WTC11 (cell line): Measurements from ENCODE around the gene ZNF532. TPM values are rescaled to one million over a fixed set of nuclear protein-coding genes. Genes with fewer than 3 reads are reported as not detected.
A peak's percentile ranks its signal among the peaks of the same experiment; 100 is the strongest.

ENCODE experiments used
- ATAC-seq: fragments of 200-7000 bp; cut with Tn5 transposase; 2 replicates; pipeline ENCODE4 v1.10.0; 2021; ENCODE audit warnings: mild to moderate bottlenecking, moderate library complexity
- CTCF ChIA-PET: fragments of 300-600 bp; sonication (Branson Sonifier 250); formaldehyde crosslinking; loops from one replicate; lab custom pipeline; 2021; ENCODE audit warnings: antibody characterized with exemption; lab: Charles Lee
- POLR2A ChIA-PET: fragments of 350-600 bp; sonication (Branson Sonifier 250); formaldehyde crosslinking; loops from one replicate; lab custom pipeline; 2021; ENCODE audit warnings: antibody characterized with exemption; lab: Charles Lee
- DNase-seq: peaks from one replicate; pipeline ENCODE4 v3.0.0; 2021; ENCODE audit warnings: low spot score
- H3K27ac Mint-ChIP-seq: 2 replicates; pipeline ENCODE4 v1.8.0; 2021; ENCODE audit warnings: mixed read lengths
- H3K27me3 Mint-ChIP-seq: 2 replicates; pipeline ENCODE4 v1.8.0; 2021; ENCODE audit warnings: low read depth, mild to moderate bottlenecking, moderate library complexity, mixed read lengths
- H3K36me3 Mint-ChIP-seq: 2 replicates; pipeline ENCODE4 v1.8.0; 2021; ENCODE audit warnings: mixed read lengths
- H3K4me1 Mint-ChIP-seq: 2 replicates; pipeline ENCODE4 v1.8.0; 2022; ENCODE audit warnings: mixed read lengths
- H3K4me3 Mint-ChIP-seq: 2 replicates; pipeline ENCODE4 v1.8.0; 2021; ENCODE audit warnings: mild to moderate bottlenecking, moderate library complexity, mixed read lengths
- H3K9me3 Mint-ChIP-seq: 2 replicates; pipeline ENCODE4 v1.8.0; 2021; ENCODE audit warnings: mixed read lengths
- CREM ChIP-seq: sonication (generic); formaldehyde crosslinking; IDR thresholded peaks from 2 replicates; pipeline ENCODE4 v1.8.1; 2022; ENCODE audit warnings: mild to moderate bottlenecking, missing genetic modification reagents, moderate library complexity
- ELF4 ChIP-seq: sonication (generic); formaldehyde crosslinking; IDR thresholded peaks from 2 replicates; pipeline ENCODE4 v1.8.1; 2022; ENCODE audit warnings: low read depth, mild to moderate bottlenecking, moderate library complexity, missing genetic modification reagents
- ETV6 ChIP-seq: sonication (generic); formaldehyde crosslinking; IDR thresholded peaks from 2 replicates; pipeline ENCODE4 v1.8.1; 2022; ENCODE audit warnings: mild to moderate bottlenecking, missing genetic modification reagents
- FOXK1 ChIP-seq: sonication (generic); formaldehyde crosslinking; IDR thresholded peaks from 2 replicates; pipeline ENCODE4 v1.8.0; 2022; ENCODE audit warnings: mild to moderate bottlenecking, moderate library complexity, missing genetic modification reagents
- GABPB1 ChIP-seq: sonication (generic); formaldehyde crosslinking; IDR thresholded peaks from 2 replicates; pipeline ENCODE4 v1.8.1; 2023; ENCODE audit warnings: mild to moderate bottlenecking, missing genetic modification reagents
- JAZF1 ChIP-seq: fragments of 250-450 bp; sonication (Bioruptor Pico); IDR thresholded peaks from 2 replicates; pipeline ENCODE4 v1.9.0; 2021; ENCODE audit warnings: moderate library complexity, mild to moderate bottlenecking, inconsistent platforms
- JUN ChIP-seq: sonication (generic); formaldehyde crosslinking; IDR thresholded peaks from 2 replicates; pipeline ENCODE4 v1.8.0; 2023; ENCODE audit warnings: mild to moderate bottlenecking, missing genetic modification reagents
- KAT7 ChIP-seq: sonication (generic); formaldehyde crosslinking; IDR thresholded peaks from 2 replicates; pipeline ENCODE4 v1.8.1; 2023; ENCODE audit warnings: missing genetic modification reagents, mild to moderate bottlenecking, borderline replicate concordance
- NFATC4 ChIP-seq: fragments of 250-450 bp; sonication (Bioruptor Pico); IDR thresholded peaks from 2 replicates; pipeline ENCODE4 v1.9.0; 2021; ENCODE audit warnings: mild to moderate bottlenecking
- NR1H2 ChIP-seq: sonication (generic); formaldehyde crosslinking; IDR thresholded peaks from 2 replicates; pipeline ENCODE4 v1.9.0; 2021; ENCODE audit warnings: mild to moderate bottlenecking, moderate library complexity, missing genetic modification reagents
- NR2C2 ChIP-seq: sonication (generic); formaldehyde crosslinking; IDR thresholded peaks from 2 replicates; pipeline ENCODE4 v1.8.0; 2022; ENCODE audit warnings: mild to moderate bottlenecking, missing genetic modification reagents
- RELA ChIP-seq: sonication (generic); formaldehyde crosslinking; IDR thresholded peaks from 2 replicates; pipeline ENCODE4 v1.8.1; 2022; ENCODE audit warnings: missing genetic modification reagents, mild to moderate bottlenecking, borderline replicate concordance
- SMAD3 ChIP-seq: sonication (generic); formaldehyde crosslinking; IDR thresholded peaks from 2 replicates; pipeline ENCODE4 v1.8.0; 2022; ENCODE audit warnings: missing genetic modification reagents, mild to moderate bottlenecking, borderline replicate concordance
- SMAD4 ChIP-seq: sonication (generic); formaldehyde crosslinking; IDR thresholded peaks from 2 replicates; pipeline ENCODE4 v1.8.0; 2022; ENCODE audit warnings: mild to moderate bottlenecking, missing genetic modification reagents
- SOX15 ChIP-seq: fragments of 250-450 bp; sonication (Bioruptor Pico); IDR thresholded peaks from 2 replicates; pipeline ENCODE4 v1.9.0; 2021; ENCODE audit warnings: mild to moderate bottlenecking
- SP1 ChIP-seq: sonication (generic); formaldehyde crosslinking; conservative IDR thresholded peaks from 2 replicates; pipeline ENCODE4 v1.8.1; 2022; ENCODE audit warnings: missing genetic modification reagents
- TEAD4 ChIP-seq: sonication (generic); formaldehyde crosslinking; IDR thresholded peaks from 2 replicates; pipeline ENCODE4 v1.8.0; 2022; ENCODE audit warnings: mild to moderate bottlenecking, missing genetic modification reagents
- TP53 ChIP-seq: sonication (generic); formaldehyde crosslinking; IDR thresholded peaks from 2 replicates; pipeline ENCODE4 v1.8.1; 2023; ENCODE audit warnings: mild to moderate bottlenecking, missing genetic modification reagents
- ZBTB21 ChIP-seq: sonication (generic); formaldehyde crosslinking; IDR thresholded peaks from 2 replicates; pipeline ENCODE4 v1.8.1; 2023; ENCODE audit warnings: mild to moderate bottlenecking, missing genetic modification reagents, borderline replicate concordance
- ZNF219 ChIP-seq: sonication (generic); formaldehyde crosslinking; IDR thresholded peaks from 2 replicates; pipeline ENCODE4 v1.8.0; 2023; ENCODE audit warnings: missing genetic modification reagents, mild to moderate bottlenecking, borderline replicate concordance
- ZNF396 ChIP-seq: fragments of 250-450 bp; sonication (Bioruptor Pico); IDR thresholded peaks from 2 replicates; pipeline ENCODE4 v1.8.0; 2021; ENCODE audit warnings: mild to moderate bottlenecking, moderate library complexity, borderline replicate concordance
- ZNF416 ChIP-seq: fragments of 250-450 bp; sonication (Bioruptor Pico); IDR thresholded peaks from 2 replicates; pipeline ENCODE4 v1.9.0; 2021; ENCODE audit warnings: mild to moderate bottlenecking, inconsistent platforms
- total RNA-seq: library from RNA; stranded (reverse); gene quantifications from 3 replicates; pipeline ENCODE4 v1.2.3, GENCODE V29; 2021
- TF ChIP-seq, protein P1 (sequence below): sonication (generic); formaldehyde crosslinking; IDR thresholded peaks from 2 replicates; pipeline ENCODE4 v1.8.0; 2023; ENCODE audit warnings: mild to moderate bottlenecking, missing genetic modification reagents
- TF ChIP-seq, protein P2 (sequence below): sonication (generic); formaldehyde crosslinking; IDR thresholded peaks from 2 replicates; pipeline ENCODE4 v1.8.1; 2023; ENCODE audit warnings: mild to moderate bottlenecking, missing genetic modification reagents, moderate library complexity
- TF ChIP-seq, protein P3 (sequence below): sonication (generic); formaldehyde crosslinking; IDR thresholded peaks from 2 replicates; pipeline ENCODE4 v1.8.0; 2022; ENCODE audit warnings: missing genetic modification reagents
- TF ChIP-seq, protein P4 (sequence below): sonication (generic); formaldehyde crosslinking; IDR thresholded peaks from 2 replicates; pipeline ENCODE4 v1.8.0; 2022; ENCODE audit warnings: mild to moderate bottlenecking, missing genetic modification reagents
- TF ChIP-seq, protein P5 (sequence below): fragments of 250-450 bp; sonication (Bioruptor Pico); IDR thresholded peaks from 2 replicates; pipeline ENCODE4 v1.8.0; 2021; ENCODE audit warnings: mild to moderate bottlenecking
- TF ChIP-seq, protein P6 (sequence below): sonication (generic); formaldehyde crosslinking; IDR thresholded peaks from 2 replicates; pipeline ENCODE4 v1.8.0; 2022; ENCODE audit warnings: mild to moderate bottlenecking, missing genetic modification reagents

The ZNF532 gene
- total RNA-seq, 1 experiment from 2014 or later, result 171 TPM

DNA sequence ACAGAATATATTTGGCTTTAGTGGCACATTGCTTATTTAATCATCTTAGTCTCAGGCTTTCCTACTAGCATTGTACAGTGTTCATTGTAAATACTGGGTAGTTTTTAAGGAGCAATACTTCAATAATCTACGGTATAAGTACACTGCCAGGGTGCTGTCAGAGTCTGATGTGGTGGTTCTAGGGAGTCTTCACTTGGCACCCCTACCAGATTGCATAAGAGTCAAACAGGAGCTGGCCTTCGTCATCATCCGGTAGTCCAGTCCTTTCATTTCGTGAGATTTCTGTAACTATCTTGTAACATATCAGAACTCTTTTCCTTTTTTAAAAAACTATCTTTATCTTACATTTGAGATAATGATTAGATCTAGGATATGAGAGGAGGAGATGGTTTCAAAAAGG lies 91.1 kb downstream of the ZNF532 start (continued):
- TF ChIP-seq, protein P1, sequence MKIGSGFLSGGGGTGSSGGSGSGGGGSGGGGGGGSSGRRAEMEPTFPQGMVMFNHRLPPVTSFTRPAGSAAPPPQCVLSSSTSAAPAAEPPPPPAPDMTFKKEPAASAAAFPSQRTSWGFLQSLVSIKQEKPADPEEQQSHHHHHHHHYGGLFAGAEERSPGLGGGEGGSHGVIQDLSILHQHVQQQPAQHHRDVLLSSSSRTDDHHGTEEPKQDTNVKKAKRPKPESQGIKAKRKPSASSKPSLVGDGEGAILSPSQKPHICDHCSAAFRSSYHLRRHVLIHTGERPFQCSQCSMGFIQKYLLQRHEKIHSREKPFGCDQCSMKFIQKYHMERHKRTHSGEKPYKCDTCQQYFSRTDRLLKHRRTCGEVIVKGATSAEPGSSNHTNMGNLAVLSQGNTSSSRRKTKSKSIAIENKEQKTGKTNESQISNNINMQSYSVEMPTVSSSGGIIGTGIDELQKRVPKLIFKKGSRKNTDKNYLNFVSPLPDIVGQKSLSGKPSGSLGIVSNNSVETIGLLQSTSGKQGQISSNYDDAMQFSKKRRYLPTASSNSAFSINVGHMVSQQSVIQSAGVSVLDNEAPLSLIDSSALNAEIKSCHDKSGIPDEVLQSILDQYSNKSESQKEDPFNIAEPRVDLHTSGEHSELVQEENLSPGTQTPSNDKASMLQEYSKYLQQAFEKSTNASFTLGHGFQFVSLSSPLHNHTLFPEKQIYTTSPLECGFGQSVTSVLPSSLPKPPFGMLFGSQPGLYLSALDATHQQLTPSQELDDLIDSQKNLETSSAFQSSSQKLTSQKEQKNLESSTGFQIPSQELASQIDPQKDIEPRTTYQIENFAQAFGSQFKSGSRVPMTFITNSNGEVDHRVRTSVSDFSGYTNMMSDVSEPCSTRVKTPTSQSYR, result no peak

DNA sequence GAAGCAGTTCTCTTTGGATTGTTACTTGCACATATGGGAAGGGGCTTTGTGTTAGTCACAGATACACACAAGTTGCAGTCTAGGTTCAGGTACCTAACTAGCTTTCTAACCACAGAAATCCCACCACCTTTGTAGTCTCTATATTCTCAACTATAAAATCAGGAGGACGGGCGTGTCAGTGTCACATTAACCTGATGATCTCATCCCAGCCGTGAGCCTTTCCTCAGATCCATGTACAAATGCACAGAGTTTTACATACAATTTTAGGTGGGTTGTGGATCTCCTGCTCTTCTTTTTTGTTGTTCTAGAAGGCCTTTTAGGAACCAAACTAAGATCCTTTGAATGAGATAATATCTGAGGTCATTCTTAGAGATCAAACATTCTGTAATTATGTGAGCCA lies 94.0 kb downstream of the ZNF532 start:
- ATAC-seq (no peak), DNase-seq (no peak)
- TF ChIP-seq SP1, result no peak
- no peak for TF ChIP-seq FOXK1 (CRISPR knock-in tag)
- TF ChIP-seq ZNF416 (CRISPR knock-in tag), result no peak
- no peak for TF ChIP-seq SOX15 (CRISPR knock-in tag)
- TF ChIP-seq KAT7, result no peak
- TF ChIP-seq NFATC4 (CRISPR knock-in tag), result no peak
- no peak for TF ChIP-seq CREM (CRISPR knock-in tag)
- no peak for TF ChIP-seq ETV6 (CRISPR knock-in tag)
- TF ChIP-seq ZBTB21 (CRISPR knock-in tag), result no peak
- TF ChIP-seq, protein P2, sequence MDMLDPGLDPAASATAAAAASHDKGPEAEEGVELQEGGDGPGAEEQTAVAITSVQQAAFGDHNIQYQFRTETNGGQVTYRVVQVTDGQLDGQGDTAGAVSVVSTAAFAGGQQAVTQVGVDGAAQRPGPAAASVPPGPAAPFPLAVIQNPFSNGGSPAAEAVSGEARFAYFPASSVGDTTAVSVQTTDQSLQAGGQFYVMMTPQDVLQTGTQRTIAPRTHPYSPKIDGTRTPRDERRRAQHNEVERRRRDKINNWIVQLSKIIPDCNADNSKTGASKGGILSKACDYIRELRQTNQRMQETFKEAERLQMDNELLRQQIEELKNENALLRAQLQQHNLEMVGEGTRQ (CRISPR knock-in tag), result no peak
- TF ChIP-seq JAZF1 (CRISPR knock-in tag), result no peak
- TF ChIP-seq, protein P3, sequence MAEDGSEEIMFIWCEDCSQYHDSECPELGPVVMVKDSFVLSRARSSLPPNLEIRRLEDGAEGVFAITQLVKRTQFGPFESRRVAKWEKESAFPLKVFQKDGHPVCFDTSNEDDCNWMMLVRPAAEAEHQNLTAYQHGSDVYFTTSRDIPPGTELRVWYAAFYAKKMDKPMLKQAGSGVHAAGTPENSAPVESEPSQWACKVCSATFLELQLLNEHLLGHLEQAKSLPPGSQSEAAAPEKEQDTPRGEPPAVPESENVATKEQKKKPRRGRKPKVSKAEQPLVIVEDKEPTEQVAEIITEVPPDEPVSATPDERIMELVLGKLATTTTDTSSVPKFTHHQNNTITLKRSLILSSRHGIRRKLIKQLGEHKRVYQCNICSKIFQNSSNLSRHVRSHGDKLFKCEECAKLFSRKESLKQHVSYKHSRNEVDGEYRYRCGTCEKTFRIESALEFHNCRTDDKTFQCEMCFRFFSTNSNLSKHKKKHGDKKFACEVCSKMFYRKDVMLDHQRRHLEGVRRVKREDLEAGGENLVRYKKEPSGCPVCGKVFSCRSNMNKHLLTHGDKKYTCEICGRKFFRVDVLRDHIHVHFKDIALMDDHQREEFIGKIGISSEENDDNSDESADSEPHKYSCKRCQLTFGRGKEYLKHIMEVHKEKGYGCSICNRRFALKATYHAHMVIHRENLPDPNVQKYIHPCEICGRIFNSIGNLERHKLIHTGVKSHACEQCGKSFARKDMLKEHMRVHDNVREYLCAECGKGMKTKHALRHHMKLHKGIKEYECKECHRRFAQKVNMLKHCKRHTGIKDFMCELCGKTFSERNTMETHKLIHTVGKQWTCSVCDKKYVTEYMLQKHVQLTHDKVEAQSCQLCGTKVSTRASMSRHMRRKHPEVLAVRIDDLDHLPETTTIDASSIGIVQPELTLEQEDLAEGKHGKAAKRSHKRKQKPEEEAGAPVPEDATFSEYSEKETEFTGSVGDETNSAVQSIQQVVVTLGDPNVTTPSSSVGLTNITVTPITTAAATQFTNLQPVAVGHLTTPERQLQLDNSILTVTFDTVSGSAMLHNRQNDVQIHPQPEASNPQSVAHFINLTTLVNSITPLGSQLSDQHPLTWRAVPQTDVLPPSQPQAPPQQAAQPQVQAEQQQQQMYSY (CRISPR knock-in tag), result no peak
- no peak for TF ChIP-seq SMAD3 (CRISPR knock-in tag)
- no peak for TF ChIP-seq TEAD4
- no peak for TF ChIP-seq JUN
- TF ChIP-seq RELA, result no peak
- no peak for TF ChIP-seq ZNF219 (CRISPR knock-in tag)
- TF ChIP-seq SMAD4 (CRISPR knock-in tag), result no peak
- no peaks in the 10 kb centered on the region for H3K9me3 Mint-ChIP-seq
- CTCF ChIA-PET, result no interaction called here
- peaks cover 69% of the 10 kb centered on the region for H3K36me3 Mint-ChIP-seq
- POLR2A ChIA-PET, result no interaction called here
- H3K27ac Mint-ChIP-seq, result peak overlapping the region; percentile 58
- H3K4me3 Mint-ChIP-seq, result no peak overlapping the region
- H3K27me3 Mint-ChIP-seq, result no peaks in the 10 kb centered on the region
- peaks cover 8% of the 10 kb centered on the region; the same call in 1 of the 2 replicates for H3K4me1 Mint-ChIP-seq

DNA sequence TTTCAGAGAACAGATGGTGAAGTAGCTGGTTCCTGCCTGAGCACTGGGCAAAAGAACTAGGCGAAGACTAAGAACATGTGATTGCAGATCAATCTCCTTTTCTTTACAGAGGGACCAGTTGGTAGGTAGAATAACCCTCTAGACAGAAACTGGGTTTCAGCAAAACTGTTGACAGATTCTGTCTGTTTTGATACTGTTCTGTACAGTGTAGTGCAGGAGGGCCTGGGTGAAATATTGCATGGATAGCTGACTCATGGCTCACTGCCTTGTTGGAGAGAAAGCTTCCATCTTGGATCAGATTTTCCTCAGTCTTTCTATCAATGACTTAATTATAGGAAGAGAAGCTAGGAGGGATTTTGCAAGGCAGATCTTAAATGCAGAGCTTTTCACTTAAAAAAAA lies 95.8 kb downstream of the ZNF532 start:
- Mint-ChIP-seq H3K9me3 (no peaks in the 10 kb centered on the region), H3K4me3 (no peak overlapping the region), H3K27ac (peak overlapping the region; percentile 89; the same call in 1 of the 2 replicates), H3K36me3 (peaks cover 59% of the 10 kb centered on the region), H3K27me3 (no peaks in the 10 kb centered on the region), H3K4me1 (peaks cover 10% of the 10 kb centered on the region; the same call in 1 of the 2 replicates)
- ChIA-PET CTCF (no interaction called here), POLR2A (no interaction called here)
- ATAC-seq (no peak), DNase-seq (no peak)
- TF ChIP-seq ELF4 (no peak), TP53 (CRISPR knock-in tag) (no peak), NR1H2 (CRISPR knock-in tag) (no peak), ZNF396 (no peak), NR2C2 (CRISPR knock-in tag) (no peak), GABPB1 (no peak)
- TF ChIP-seq, protein P4, sequence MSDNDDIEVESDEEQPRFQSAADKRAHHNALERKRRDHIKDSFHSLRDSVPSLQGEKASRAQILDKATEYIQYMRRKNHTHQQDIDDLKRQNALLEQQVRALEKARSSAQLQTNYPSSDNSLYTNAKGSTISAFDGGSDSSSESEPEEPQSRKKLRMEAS (CRISPR knock-in tag), result no peak
- TF ChIP-seq, protein P5, sequence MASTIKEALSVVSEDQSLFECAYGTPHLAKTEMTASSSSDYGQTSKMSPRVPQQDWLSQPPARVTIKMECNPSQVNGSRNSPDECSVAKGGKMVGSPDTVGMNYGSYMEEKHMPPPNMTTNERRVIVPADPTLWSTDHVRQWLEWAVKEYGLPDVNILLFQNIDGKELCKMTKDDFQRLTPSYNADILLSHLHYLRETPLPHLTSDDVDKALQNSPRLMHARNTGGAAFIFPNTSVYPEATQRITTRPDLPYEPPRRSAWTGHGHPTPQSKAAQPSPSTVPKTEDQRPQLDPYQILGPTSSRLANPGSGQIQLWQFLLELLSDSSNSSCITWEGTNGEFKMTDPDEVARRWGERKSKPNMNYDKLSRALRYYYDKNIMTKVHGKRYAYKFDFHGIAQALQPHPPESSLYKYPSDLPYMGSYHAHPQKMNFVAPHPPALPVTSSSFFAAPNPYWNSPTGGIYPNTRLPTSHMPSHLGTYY (CRISPR knock-in tag), result no peak
- TF ChIP-seq, protein P6, sequence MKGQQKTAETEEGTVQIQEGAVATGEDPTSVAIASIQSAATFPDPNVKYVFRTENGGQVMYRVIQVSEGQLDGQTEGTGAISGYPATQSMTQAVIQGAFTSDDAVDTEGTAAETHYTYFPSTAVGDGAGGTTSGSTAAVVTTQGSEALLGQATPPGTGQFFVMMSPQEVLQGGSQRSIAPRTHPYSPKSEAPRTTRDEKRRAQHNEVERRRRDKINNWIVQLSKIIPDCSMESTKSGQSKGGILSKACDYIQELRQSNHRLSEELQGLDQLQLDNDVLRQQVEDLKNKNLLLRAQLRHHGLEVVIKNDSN (CRISPR knock-in tag), result no peak
